Karpas-422 (cell line): ENCODE data around the gene GMFB. TPM values are rescaled to one million over a fixed set of nuclear protein-coding genes. Genes with fewer than 3 reads are reported as not detected.
A peak's percentile ranks its signal among the peaks of the same experiment; 100 is the strongest.

Experiments
- DNase-seq: peaks from one replicate; pipeline ENCODE4 v3.0.0-alpha.2; 2015
- H2AFZ ChIP-seq: fragments of 200-600 bp; sonication (generic); 2 replicates; pipeline ENCODE4 v1.6.1; 2014; ENCODE audit warnings: antibody characterized with exemption, low read length, mixed read lengths
- H3K27ac ChIP-seq: fragments of 200-600 bp; sonication (generic); 2 replicates; pipeline ENCODE4 v1.5.1; 2014; ENCODE audit warnings: mild to moderate bottlenecking, low read length, moderate library complexity
- H3K27me3 ChIP-seq: fragments of 200-600 bp; sonication (generic); 2 replicates; pipeline ENCODE4 v1.6.1; 2014; ENCODE audit warnings: low read length, mixed read lengths
- H3K36me3 ChIP-seq: fragments of 200-600 bp; sonication (generic); 2 replicates; pipeline ENCODE4 v1.6.1; 2014; ENCODE audit warnings: low read length, mixed read lengths; ENCODE audit not compliant: insufficient read depth
- H3K4me1 ChIP-seq: fragments of 200-600 bp; sonication (generic); 2 replicates; pipeline ENCODE4 v1.6.1; 2014; ENCODE audit warnings: mild to moderate bottlenecking, low read length, mixed read lengths
- H3K4me2 ChIP-seq: fragments of 200-600 bp; sonication (generic); 2 replicates; pipeline ENCODE4 v1.6.1; 2014; ENCODE audit warnings: low read length, low read depth, mild to moderate bottlenecking; ENCODE audit not compliant: poor library complexity, severe bottlenecking
- H3K4me3 ChIP-seq: fragments of 200-600 bp; sonication (generic); 2 replicates; pipeline ENCODE4 v1.5.1; 2014; ENCODE audit warnings: mild to moderate bottlenecking, antibody characterized with exemption, low read length, mixed read lengths
- H3K79me2 ChIP-seq: fragments of 200-600 bp; sonication (generic); 2 replicates; pipeline ENCODE4 v1.6.1; 2014; ENCODE audit warnings: mild to moderate bottlenecking, low read length, mixed read lengths
- H3K9ac ChIP-seq: fragments of 200-600 bp; sonication (generic); 2 replicates; pipeline ENCODE4 v1.6.0; 2014; ENCODE audit warnings: low read length
- H3K9me2 ChIP-seq: fragments of 200-600 bp; sonication (generic), shearing (Covaris generic); replicated peaks from 2 replicates; pipeline ENCODE4 v1.6.0; 2014; ENCODE audit warnings: mild to moderate bottlenecking, low read length, moderate library complexity; ENCODE audit not compliant: insufficient read depth
- H3K9me3 ChIP-seq: fragments of 300-700, 200-600 bp; sonication (generic); 2 replicates; pipeline ENCODE4 v1.6.1; 2014; ENCODE audit warnings: low read length, mixed read lengths
- H4K20me1 ChIP-seq: fragments of 200-600 bp; sonication (generic); 2 replicates; pipeline ENCODE4 v1.6.1; 2014; ENCODE audit warnings: mild to moderate bottlenecking, antibody characterized with exemption, low read length, low read depth; ENCODE audit not compliant: insufficient read depth
- total RNA-seq: library from RNA; depleted of rRNA; stranded (reverse); fragments of >200 nt; shearing (Covaris generic); gene quantifications from 2 replicates; pipeline ENCODE4 v1.2.3, GENCODE V29; 2014; ENCODE audit warnings: low replicate concordance; rRNA removed

The GMFB gene
- total RNA-seq, result 35.9 and 81.8 TPM in 2 replicates

DNA sequence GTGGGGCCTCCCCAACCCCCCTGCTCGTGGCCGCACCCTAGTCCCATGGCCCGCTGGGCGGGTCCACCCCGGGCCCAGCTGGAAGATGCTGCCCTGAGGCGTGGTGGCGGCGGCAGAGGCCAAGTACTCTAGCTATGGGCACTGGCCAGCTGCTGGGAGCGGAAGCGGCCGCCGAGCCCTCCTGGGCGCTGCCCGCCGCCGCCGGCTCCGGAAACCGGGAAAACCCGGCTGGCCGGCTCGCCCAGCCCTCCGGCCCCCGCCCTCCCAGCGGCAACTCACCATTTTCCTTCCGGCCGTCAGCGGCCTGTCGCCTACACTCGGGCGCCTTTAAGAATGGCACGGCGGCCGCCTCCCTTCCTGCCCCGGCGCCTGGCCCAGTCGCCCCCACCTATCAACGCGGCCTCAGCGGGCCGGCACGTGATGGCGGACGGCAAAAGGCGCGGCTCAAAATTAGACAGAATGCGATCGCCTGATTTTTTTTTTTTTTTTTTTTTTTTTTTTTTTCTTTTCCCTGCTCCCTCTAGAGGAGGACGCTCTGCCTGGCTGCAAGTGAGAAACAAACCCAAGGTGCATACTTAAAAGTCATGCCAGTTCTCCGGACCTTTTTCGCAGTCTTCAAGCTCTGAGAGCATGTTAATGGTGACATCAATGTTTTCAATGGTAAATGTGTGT lies at the start of gene GMFB:
Gene GMFB, minus strand, starts transcription at position 335 of the 672 bp plus-strand sequence. Its CDS starts 53 bp downstream, at position 282.
- Histone ChIP-seq H4K20me1 (no peaks in the 10 kb centered on the region; the same call in 1 of the 2 replicates), H3K4me3 (peak within 1 kb of the TSS; percentile 90), H3K9me2 (no peaks in the 10 kb centered on the region), H3K9ac (peak within 1 kb of the TSS; percentile 97), H2AFZ (peak within 1 kb of the TSS; percentile 98), H3K9me3 (no peaks in the 10 kb centered on the region), H3K79me2 (peaks cover 59% of the 10 kb centered on the region), H3K36me3 (peaks cover 1% of the 10 kb centered on the region), H3K27me3 (no peaks in the 10 kb centered on the region), H3K4me2 (peak within 1 kb of the TSS; percentile 92), H3K27ac (peak within 1 kb of the TSS; percentile 69), H3K4me1 (peaks cover 51% of the 10 kb centered on the region)
- DNase-seq, result peak; percentile 98

DNA sequence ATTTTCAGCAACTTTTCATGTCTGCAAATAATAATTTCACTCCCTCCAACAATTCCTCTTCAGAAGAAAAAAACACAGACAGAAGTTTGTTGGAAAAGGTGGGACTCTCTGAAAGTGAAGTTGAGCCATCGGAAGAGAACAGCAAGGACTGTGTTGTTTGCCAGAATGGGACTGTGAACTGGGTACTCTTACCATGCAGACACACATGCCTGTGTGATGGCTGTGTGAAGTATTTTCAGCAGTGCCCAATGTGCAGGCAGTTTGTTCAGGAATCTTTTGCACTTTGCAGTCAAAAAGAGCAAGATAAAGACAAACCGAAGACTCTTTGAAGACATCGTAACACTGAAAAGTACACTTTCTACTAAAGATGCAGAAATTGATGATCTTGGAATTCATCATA lies 49.3 kb upstream of the GMFB start:
- Histone ChIP-seq H4K20me1 (no peaks in the 10 kb centered on the region), H3K27me3 (no peaks in the 10 kb centered on the region), H3K4me1 (no peaks in the 10 kb centered on the region), H3K36me3 (peaks cover 12% of the 10 kb centered on the region), H3K27ac (no peak overlapping the region), H3K4me2 (no peak overlapping the region), H3K9ac (no peak overlapping the region), H2AFZ (no peak overlapping the region), H3K79me2 (no peaks in the 10 kb centered on the region), H3K4me3 (no peak overlapping the region), H3K9me3 (no peaks in the 10 kb centered on the region), H3K9me2 (no peaks in the 10 kb centered on the region)
- DNase-seq, result no peak

DNA sequence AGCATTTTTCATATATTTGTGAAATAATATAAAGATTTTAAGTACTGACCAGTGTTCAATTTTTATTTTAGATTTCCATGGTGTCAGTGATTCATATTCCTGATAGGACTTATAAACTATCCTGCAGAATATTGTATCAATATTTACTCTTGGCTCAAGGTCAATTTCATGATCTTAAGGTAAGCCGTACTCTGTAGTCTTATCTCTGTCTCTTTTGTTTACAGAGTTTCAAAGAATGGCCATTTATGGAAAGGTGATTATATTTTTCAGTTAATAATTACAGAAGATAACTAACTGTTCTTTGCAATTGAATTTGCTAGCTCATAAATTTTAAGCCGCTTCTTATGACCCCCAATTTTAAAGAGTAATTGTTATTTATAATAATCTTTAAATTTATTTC lies 48.9 kb upstream of the GMFB start:
- Histone ChIP-seq H2AFZ (no peak overlapping the region), H3K27ac (no peak overlapping the region), H3K9ac (no peak overlapping the region), H3K9me3 (no peaks in the 10 kb centered on the region), H3K36me3 (peaks cover 12% of the 10 kb centered on the region), H3K4me1 (peaks cover 2% of the 10 kb centered on the region), H3K9me2 (no peaks in the 10 kb centered on the region), H3K27me3 (no peaks in the 10 kb centered on the region), H4K20me1 (no peaks in the 10 kb centered on the region), H3K4me3 (no peak overlapping the region), H3K4me2 (no peak overlapping the region), H3K79me2 (no peaks in the 10 kb centered on the region)
- no peak for DNase-seq

DNA sequence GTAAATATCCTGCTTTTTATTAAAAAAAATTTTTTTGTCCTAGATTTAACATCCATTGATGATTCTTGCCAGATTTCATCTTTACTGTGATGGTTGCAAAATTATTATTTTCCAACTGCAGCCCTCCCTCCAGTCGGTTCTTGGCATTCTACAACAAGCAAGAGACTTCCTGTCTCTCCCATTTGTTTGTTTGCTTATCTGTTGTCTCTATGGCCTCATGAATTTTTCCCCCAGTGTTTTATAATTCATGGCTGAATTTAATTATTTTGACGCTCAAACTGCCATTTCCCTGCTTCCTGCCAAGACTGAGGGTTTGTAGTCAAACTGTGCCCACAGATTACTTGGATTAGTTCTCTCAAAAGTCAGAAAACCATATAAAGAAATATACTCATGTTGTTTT lies 46.9 kb upstream of the GMFB start:
- no peaks in the 10 kb centered on the region for H3K27me3 ChIP-seq
- H3K79me2 ChIP-seq, result no peaks in the 10 kb centered on the region
- no peak overlapping the region for H3K4me2 ChIP-seq
- H2AFZ ChIP-seq, result no peak overlapping the region
- no peaks in the 10 kb centered on the region for H3K9me3 ChIP-seq
- H3K36me3 ChIP-seq, result peaks cover 12% of the 10 kb centered on the region
- peaks cover 14% of the 10 kb centered on the region for H3K4me1 ChIP-seq
- no peak for DNase-seq
- no peaks in the 10 kb centered on the region for H3K9me2 ChIP-seq
- no peaks in the 10 kb centered on the region for H4K20me1 ChIP-seq
- H3K9ac ChIP-seq, result no peak overlapping the region
- H3K4me3 ChIP-seq, result no peak overlapping the region
- no peak overlapping the region for H3K27ac ChIP-seq

DNA sequence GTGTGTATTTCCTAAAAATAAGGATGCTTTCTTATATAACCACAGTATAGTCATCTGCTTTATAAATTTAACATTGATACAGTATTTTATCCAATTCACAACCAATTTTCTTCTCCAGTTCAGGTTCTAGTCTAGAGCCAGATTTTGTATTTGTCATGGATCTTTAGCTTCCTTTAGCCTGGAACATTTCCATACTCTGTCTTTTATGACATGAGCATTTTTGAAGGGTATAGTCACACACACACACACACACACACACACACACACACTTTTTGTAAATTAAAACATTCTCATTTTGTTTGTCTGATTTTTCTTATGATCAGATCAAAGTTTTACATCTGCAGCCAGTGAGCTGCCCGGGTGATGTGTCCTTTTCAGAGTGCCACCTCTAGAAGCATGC lies 46.3 kb upstream of the GMFB start:
- H3K27me3 ChIP-seq, result no peaks in the 10 kb centered on the region

DNA sequence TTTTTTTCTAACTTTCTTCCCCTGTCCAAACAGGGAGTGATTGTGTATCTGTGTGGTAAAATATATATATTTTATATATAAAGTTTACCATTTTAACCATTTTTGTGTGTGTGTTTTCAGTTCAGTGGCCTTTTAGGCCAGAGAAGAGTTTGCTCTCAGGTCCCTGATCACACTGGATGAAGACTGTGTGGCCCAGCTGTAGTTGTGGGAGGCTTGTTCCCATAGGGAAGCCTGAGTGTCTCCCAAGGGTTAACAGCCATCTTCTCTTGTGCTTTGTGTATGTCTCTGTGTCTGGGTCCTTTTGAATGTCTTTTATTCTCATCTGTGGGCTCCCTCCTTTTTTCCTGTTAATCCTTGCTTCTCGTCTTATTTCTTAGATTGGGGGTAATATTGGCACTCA lies 44.3 kb upstream of the GMFB start:
- no peak overlapping the region for H2AFZ ChIP-seq
- H3K9me2 ChIP-seq, result no peaks in the 10 kb centered on the region
- H3K4me1 ChIP-seq, result peaks cover 14% of the 10 kb centered on the region
- no peak overlapping the region for H3K4me2 ChIP-seq
- no peaks in the 10 kb centered on the region for H4K20me1 ChIP-seq
- no peaks in the 10 kb centered on the region for H3K27me3 ChIP-seq
- no peak overlapping the region for H3K27ac ChIP-seq
- H3K9me3 ChIP-seq, result no peaks in the 10 kb centered on the region
- no peak overlapping the region for H3K4me3 ChIP-seq
- no peak for DNase-seq
- H3K9ac ChIP-seq, result no peak overlapping the region
- H3K79me2 ChIP-seq, result no peaks in the 10 kb centered on the region; the same call in 1 of the 2 replicates
- H3K36me3 ChIP-seq, result peaks cover 4% of the 10 kb centered on the region

More for the DNA sequence above, 46.3 kb upstream of the GMFB start:
- H3K79me2 ChIP-seq, result no peaks in the 10 kb centered on the region
- H3K4me3 ChIP-seq, result no peak overlapping the region
- H3K36me3 ChIP-seq, result peaks cover 12% of the 10 kb centered on the region
- H2AFZ ChIP-seq, result no peak overlapping the region
- no peak overlapping the region for H3K27ac ChIP-seq
- DNase-seq, result no peak
- H4K20me1 ChIP-seq, result no peaks in the 10 kb centered on the region
- no peak overlapping the region for H3K4me2 ChIP-seq
- peaks cover 14% of the 10 kb centered on the region for H3K4me1 ChIP-seq
- no peaks in the 10 kb centered on the region for H3K9me3 ChIP-seq
- no peaks in the 10 kb centered on the region for H3K9me2 ChIP-seq
- H3K9ac ChIP-seq, result no peak overlapping the region

DNA sequence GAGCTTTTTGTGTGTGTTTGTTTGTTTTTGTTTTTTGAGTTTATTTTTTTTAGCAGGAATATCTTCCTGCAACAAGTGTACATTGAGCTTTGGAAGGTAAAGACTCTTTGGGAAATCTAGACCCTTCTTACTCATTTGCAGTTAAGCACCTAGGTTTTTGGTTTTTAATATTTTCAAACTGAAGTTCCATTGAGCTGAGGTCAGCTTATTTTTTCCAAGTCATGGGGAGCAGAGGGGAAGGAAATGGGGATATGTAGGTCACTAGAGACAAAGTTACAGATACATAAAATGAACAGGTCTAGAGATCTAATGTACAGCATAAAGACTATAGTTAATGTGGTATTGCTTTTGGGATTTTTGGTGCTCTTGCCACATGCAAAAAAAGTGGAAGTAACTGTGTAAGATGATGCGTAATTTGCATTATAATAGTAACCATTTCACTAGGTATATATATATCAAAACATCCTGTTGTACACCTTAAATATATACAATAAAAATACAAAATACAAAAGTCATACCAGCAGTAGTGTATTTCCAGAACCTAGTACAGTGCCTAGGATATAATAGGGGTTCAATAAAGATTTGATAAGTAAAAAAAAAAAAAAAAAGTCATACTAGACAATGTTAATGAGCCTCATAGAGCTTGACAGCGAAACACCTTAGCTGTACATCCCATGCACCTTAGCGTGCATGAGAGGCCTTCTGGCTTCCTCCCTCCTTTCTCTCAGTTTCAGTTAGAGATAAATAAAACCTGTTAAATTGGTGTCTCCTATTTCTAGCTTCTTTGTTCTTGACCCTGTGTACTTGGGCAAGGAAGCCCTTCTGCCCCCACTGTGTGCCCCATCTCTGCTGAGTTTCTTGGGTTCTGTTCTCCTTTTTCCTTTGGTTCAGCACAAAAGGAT lies 43.6 kb upstream of the GMFB start:
- no peaks in the 10 kb centered on the region for H3K27me3 ChIP-seq
- peaks cover 14% of the 10 kb centered on the region for H3K4me1 ChIP-seq
- no peak overlapping the region for H3K4me2 ChIP-seq
- no peak overlapping the region for H3K27ac ChIP-seq
- no peaks in the 10 kb centered on the region; the same call in 1 of the 2 replicates for H3K79me2 ChIP-seq
- H2AFZ ChIP-seq, result no peak overlapping the region
- H3K9me3 ChIP-seq, result no peaks in the 10 kb centered on the region
- no peaks in the 10 kb centered on the region for H3K9me2 ChIP-seq
- H3K9ac ChIP-seq, result no peak overlapping the region
- DNase-seq, result peak; percentile 52
- no peaks in the 10 kb centered on the region for H3K36me3 ChIP-seq
- H3K4me3 ChIP-seq, result no peak overlapping the region
- no peaks in the 10 kb centered on the region for H4K20me1 ChIP-seq

DNA sequence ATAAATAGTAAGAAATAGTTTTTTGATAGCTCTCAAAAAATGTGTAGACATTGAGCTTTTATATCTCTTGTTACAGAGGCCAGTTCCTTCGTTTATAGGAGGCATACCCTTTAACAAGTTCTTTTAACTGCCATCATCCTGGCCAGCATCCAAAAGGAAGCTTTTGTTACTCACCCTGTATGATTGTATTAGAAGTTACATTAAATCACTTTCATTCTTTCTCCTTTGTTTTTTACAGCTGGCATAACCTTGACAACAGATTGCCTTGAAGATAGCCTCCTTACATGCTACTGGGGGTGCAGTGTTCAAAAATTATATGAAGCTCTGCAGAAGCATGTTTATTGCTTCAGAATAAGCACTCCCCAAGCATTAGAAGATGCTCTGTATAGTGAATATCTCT lies 41.0 kb upstream of the GMFB start:
- H3K9me2 ChIP-seq, result no peaks in the 10 kb centered on the region
- H3K36me3 ChIP-seq, result no peaks in the 10 kb centered on the region; the same call in 1 of the 2 replicates
- H3K27me3 ChIP-seq, result no peaks in the 10 kb centered on the region
- no peak overlapping the region for H3K27ac ChIP-seq
- H3K4me1 ChIP-seq, result peaks cover 14% of the 10 kb centered on the region
- no peak for DNase-seq
- H3K4me3 ChIP-seq, result no peak overlapping the region
- no peak overlapping the region for H2AFZ ChIP-seq
- H3K9me3 ChIP-seq, result no peaks in the 10 kb centered on the region
- no peak overlapping the region for H3K4me2 ChIP-seq
- H3K79me2 ChIP-seq, result peaks cover 7% of the 10 kb centered on the region
- H3K9ac ChIP-seq, result no peak overlapping the region
- H4K20me1 ChIP-seq, result no peaks in the 10 kb centered on the region
